Left ventricle myocardium superior (tissue), 1 donor: Measurements from ENCODE around the gene PLCL1. TPM values are rescaled to one million over a fixed set of nuclear protein-coding genes. Genes with fewer than 3 reads are reported as not detected.

Experiments used
- ATAC-seq: fragments of 200-7000 bp; cut with Tn5 transposase; one replicate; pipeline ENCODE4 v1.9.1; 2020; ENCODE audit warnings: mild to moderate bottlenecking, moderate library complexity
- DNase-seq: peaks from one replicate; pipeline ENCODE4 v3.0.0-alpha.2; 2020
- intact Hi-C: fragments of 100-400 bp; cut with micrococcal nuclease; formaldehyde crosslinking; loops from one replicate; pipeline ENCODE4 v1.11.0; 2022
- total RNA-seq: library from RNA; stranded (reverse); fragmentation: NEBNext Ultra II Directional; extraction: Animal tissue kit (Norgen Biotek cat#: 25700); gene quantifications from one replicate; pipeline ENCODE4 v1.2.1, GENCODE V29; 2021
- donor health status: DM: no; HTN: yes; CAD: no; lungs with severe emphysema.

PLCL1 gene
- total RNA-seq, 1 donor from 2014 or later, result 100 TPM

- DNase-seq, result no peak
- intact Hi-C loops, result no loop called here
Observed at GRCh38 chr2:197934261-197934933, 130.0 kb downstream of the PLCL1 start.

GRCh38 chr2:197934934-197935289 is 130.5 kb downstream of the PLCL1 start:
- intact Hi-C loops, result no loop called here
- ATAC-seq (no peak), DNase-seq (no peak)

More at GRCh38 chr2:197934261-197934933, 130.0 kb downstream of the PLCL1 start:
- ATAC-seq, result no peak

- ATAC-seq (no peak), DNase-seq (no peak)
- intact Hi-C loops, result no loop called here
Observed at GRCh38 chr2:197937814-197938213, 133.4 kb downstream of the PLCL1 start.

GRCh38 chr2:197938555-197938954 is 134.2 kb downstream of the PLCL1 start:
- no peak for DNase-seq
- ATAC-seq, result no peak
- intact Hi-C loops, result no loop called here

GRCh38 chr2:197939787-197940186 is 135.4 kb downstream of the PLCL1 start:
- intact Hi-C loops, result no loop called here
- ATAC-seq, result no peak
- DNase-seq, result no peak

- intact Hi-C loops, result no loop called here
- DNase-seq (no peak), ATAC-seq (no peak)
Observed at GRCh38 chr2:197940382-197940781, 136.0 kb downstream of the PLCL1 start.

GRCh38 chr2:197941715-197942114 is 137.3 kb downstream of the PLCL1 start:
- intact Hi-C loops, result no loop called here
- DNase-seq, result no peak
- ATAC-seq, result no peak

GRCh38 chr2:197943731-197944130 is 139.3 kb downstream of the PLCL1 start:
- ATAC-seq, result peak; percentile 42
- intact Hi-C loops, result no loop called here
- DNase-seq, result no peak

GRCh38 chr2:197944416-197945096 is 140.2 kb downstream of the PLCL1 start:
- no peak for ATAC-seq
- intact Hi-C loops, result no loop called here
- DNase-seq, result no peak

- intact Hi-C loops, result no loop called here
- DNase-seq, result no peak
- no peak for ATAC-seq
Observed at GRCh38 chr2:197946562-197946961, 142.2 kb downstream of the PLCL1 start.

GRCh38 chr2:197947219-197947757 is 142.9 kb downstream of the PLCL1 start:
- intact Hi-C loops, result no loop called here
- DNase-seq (no peak), ATAC-seq (no peak)

GRCh38 chr2:197949224-197949623 is 144.8 kb downstream of the PLCL1 start:
- intact Hi-C loops, result no loop called here
- DNase-seq (no peak), ATAC-seq (no peak)

GRCh38 chr2:197950006-197950405 is 145.6 kb downstream of the PLCL1 start:
- peak; percentile 10 for ATAC-seq
- no peak for DNase-seq
- intact Hi-C loops, result no loop called here

GRCh38 chr2:197950724-197951123 is 146.3 kb downstream of the PLCL1 start:
- ATAC-seq (peak; percentile 27), DNase-seq (no peak)
- intact Hi-C loops, result no loop called here

- no peak for DNase-seq
- no peak for ATAC-seq
- intact Hi-C loops, result no loop called here
Observed at GRCh38 chr2:197952540-197953202, 148.3 kb downstream of the PLCL1 start.

GRCh38 chr2:197954328-197954727 is 149.9 kb downstream of the PLCL1 start:
- ATAC-seq, result no peak
- intact Hi-C loops, result no loop called here

GRCh38 chr2:197958592-197959150 is 154.3 kb downstream of the PLCL1 start:
- DNase-seq (no peak), ATAC-seq (peak; percentile 96)
- intact Hi-C loops, result no loop called here

More at GRCh38 chr2:197954328-197954727, 149.9 kb downstream of the PLCL1 start:
- DNase-seq, result no peak

- intact Hi-C loops, result no loop called here
- DNase-seq, result no peak
- ATAC-seq, result no peak
Observed at GRCh38 chr2:197959383-197959782, 155.0 kb downstream of the PLCL1 start.

- intact Hi-C loops, result no loop called here
- DNase-seq (no peak), ATAC-seq (no peak)
Observed at GRCh38 chr2:197960786-197961185, 156.4 kb downstream of the PLCL1 start.

GRCh38 chr2:197964720-197965119 is 160.3 kb downstream of the PLCL1 start:
- no peak for ATAC-seq

More at GRCh38 chr2:197964720-197965119, 160.3 kb downstream of the PLCL1 start:
- no peak for DNase-seq
- intact Hi-C loops, result no loop called here
